ENCODE measurements around the gene ULK4. TPM values are rescaled to one million over a fixed set of nuclear protein-coding genes. Genes with fewer than 3 reads are reported as not detected.

ULK4 gene
- total and polyA plus RNA-seq, 9 of the 15 experiments (the other 6 are each of a cell fraction or from before 2014, with no cell fraction given): 3.0 to 5.9 (median 3.5) TPM

DNA sequence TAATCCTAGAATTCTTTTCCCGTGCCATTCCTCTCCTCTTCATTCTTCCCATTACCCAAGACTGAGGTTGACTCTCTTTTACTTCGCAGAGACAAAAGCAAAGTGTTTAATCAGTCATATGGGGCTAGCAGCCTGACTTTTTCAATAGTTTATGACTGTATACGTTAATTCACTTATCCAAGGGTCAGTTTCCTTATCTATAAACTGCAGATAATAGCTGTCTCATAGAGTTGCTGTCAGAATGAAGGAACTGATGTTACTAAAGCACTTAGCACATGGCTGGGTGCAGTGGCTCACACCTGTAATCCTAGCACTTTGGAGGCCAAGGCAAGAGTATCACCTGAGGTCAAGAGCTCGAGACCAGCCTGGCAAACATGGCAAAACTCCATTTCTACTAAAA lies 43.5 kb upstream of the ULK4 start (continued):
- TF ChIP-seq, protein P1, sequence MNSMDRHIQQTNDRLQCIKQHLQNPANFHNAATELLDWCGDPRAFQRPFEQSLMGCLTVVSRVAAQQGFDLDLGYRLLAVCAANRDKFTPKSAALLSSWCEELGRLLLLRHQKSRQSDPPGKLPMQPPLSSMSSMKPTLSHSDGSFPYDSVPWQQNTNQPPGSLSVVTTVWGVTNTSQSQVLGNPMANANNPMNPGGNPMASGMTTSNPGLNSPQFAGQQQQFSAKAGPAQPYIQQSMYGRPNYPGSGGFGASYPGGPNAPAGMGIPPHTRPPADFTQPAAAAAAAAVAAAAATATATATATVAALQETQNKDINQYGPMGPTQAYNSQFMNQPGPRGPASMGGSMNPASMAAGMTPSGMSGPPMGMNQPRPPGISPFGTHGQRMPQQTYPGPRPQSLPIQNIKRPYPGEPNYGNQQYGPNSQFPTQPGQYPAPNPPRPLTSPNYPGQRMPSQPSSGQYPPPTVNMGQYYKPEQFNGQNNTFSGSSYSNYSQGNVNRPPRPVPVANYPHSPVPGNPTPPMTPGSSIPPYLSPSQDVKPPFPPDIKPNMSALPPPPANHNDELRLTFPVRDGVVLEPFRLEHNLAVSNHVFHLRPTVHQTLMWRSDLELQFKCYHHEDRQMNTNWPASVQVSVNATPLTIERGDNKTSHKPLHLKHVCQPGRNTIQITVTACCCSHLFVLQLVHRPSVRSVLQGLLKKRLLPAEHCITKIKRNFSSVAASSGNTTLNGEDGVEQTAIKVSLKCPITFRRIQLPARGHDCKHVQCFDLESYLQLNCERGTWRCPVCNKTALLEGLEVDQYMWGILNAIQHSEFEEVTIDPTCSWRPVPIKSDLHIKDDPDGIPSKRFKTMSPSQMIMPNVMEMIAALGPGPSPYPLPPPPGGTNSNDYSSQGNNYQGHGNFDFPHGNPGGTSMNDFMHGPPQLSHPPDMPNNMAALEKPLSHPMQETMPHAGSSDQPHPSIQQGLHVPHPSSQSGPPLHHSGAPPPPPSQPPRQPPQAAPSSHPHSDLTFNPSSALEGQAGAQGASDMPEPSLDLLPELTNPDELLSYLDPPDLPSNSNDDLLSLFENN (IDR thresholded peaks at IDR 0.05; ENCODE audit: low read depth in 2 of 2, low read length in 2 of 2): no peak
- peak; percentile 46 for TF ChIP-seq EP300 (IDR thresholded peaks at IDR 0.05; ENCODE audit: low read length)
- TF ChIP-seq, protein P2, sequence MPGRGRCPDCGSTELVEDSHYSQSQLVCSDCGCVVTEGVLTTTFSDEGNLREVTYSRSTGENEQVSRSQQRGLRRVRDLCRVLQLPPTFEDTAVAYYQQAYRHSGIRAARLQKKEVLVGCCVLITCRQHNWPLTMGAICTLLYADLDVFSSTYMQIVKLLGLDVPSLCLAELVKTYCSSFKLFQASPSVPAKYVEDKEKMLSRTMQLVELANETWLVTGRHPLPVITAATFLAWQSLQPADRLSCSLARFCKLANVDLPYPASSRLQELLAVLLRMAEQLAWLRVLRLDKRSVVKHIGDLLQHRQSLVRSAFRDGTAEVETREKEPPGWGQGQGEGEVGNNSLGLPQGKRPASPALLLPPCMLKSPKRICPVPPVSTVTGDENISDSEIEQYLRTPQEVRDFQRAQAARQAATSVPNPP (IDR thresholded peaks at IDR 0.05; ENCODE audit: borderline replicate concordance, insufficient read depth, insufficient read length): no peak
- TF ChIP-seq MYC (IDR thresholded peaks at IDR 0.05; ENCODE audit: low read depth, low read length): 0 out of 2 replicates have a peak, but pooled peaks have one; percentile 35
- no peak for TF ChIP-seq MYC (CRISPR knock-in tag; IDR thresholded peaks at IDR 0.05; ENCODE audit: borderline replicate concordance, low read depth)
- TF ChIP-seq, protein P3, sequence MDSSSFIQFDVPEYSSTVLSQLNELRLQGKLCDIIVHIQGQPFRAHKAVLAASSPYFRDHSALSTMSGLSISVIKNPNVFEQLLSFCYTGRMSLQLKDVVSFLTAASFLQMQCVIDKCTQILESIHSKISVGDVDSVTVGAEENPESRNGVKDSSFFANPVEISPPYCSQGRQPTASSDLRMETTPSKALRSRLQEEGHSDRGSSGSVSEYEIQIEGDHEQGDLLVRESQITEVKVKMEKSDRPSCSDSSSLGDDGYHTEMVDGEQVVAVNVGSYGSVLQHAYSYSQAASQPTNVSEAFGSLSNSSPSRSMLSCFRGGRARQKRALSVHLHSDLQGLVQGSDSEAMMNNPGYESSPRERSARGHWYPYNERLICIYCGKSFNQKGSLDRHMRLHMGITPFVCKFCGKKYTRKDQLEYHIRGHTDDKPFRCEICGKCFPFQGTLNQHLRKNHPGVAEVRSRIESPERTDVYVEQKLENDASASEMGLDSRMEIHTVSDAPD (CRISPR knock-in tag; IDR thresholded peaks at IDR 0.05): no peak
- no peak for TF ChIP-seq PTBP1 (IDR thresholded peaks at IDR 0.05; ENCODE audit: low read depth, low read length)
- TF ChIP-seq CEBPG (CRISPR knock-in tag; IDR thresholded peaks at IDR 0.05): no peak
- no peak for TF ChIP-seq CEBPG (tag; conservative IDR thresholded peaks at IDR 0.05 in 1 of 2, IDR thresholded peaks at IDR 0.05 in 1 of 2)
- no peak; the same call in 1 of the 2 replicates for TF ChIP-seq ESRRA (IDR thresholded peaks at IDR 0.05; ENCODE audit: borderline replicate concordance, low read depth)
- TF ChIP-seq, protein P4, sequence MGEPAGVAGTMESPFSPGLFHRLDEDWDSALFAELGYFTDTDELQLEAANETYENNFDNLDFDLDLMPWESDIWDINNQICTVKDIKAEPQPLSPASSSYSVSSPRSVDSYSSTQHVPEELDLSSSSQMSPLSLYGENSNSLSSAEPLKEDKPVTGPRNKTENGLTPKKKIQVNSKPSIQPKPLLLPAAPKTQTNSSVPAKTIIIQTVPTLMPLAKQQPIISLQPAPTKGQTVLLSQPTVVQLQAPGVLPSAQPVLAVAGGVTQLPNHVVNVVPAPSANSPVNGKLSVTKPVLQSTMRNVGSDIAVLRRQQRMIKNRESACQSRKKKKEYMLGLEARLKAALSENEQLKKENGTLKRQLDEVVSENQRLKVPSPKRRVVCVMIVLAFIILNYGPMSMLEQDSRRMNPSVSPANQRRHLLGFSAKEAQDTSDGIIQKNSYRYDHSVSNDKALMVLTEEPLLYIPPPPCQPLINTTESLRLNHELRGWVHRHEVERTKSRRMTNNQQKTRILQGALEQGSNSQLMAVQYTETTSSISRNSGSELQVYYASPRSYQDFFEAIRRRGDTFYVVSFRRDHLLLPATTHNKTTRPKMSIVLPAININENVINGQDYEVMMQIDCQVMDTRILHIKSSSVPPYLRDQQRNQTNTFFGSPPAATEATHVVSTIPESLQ (CRISPR knock-in tag; IDR thresholded peaks at IDR 0.05): no peak
- TF ChIP-seq, protein P5, sequence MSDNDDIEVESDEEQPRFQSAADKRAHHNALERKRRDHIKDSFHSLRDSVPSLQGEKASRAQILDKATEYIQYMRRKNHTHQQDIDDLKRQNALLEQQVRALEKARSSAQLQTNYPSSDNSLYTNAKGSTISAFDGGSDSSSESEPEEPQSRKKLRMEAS (CRISPR knock-in tag; IDR thresholded peaks at IDR 0.05): peak; percentile 47; the same call in 1 of the 2 replicates

All from K562 (cell line).